Neural progenitor cell (in vitro differentiated cells): ENCODE results near the gene DOCK4. TPM values are rescaled to one million over a fixed set of nuclear protein-coding genes. Genes with fewer than 3 reads are reported as not detected.

Experiments
- DNase-seq: peaks from one replicate; pipeline ENCODE4 v3.0.0-alpha.2; 2016; ENCODE audit warnings: low spot score
- H2AFZ ChIP-seq: fragments of 200-600 bp; sonication (generic); replicated peaks from 2 replicates; pipeline ENCODE4 v1.6.1; 2016; ENCODE audit warnings: antibody characterized with exemption
- H3F3A ChIP-seq: fragments of 200-600 bp; sonication (generic); 2 replicates; pipeline ENCODE4 v1.6.1; 2016; ENCODE audit warnings: antibody characterized with exemption, low read depth
- H3K27ac ChIP-seq: fragments of 200-600 bp; sonication (generic); 2 replicates; pipeline ENCODE4 v1.5.1; 2016; ENCODE audit warnings: mild to moderate bottlenecking
- H3K27me3 ChIP-seq: fragments of 200-600 bp; sonication (generic); 2 replicates; pipeline ENCODE4 v1.6.1; 2016; ENCODE audit warnings: mild to moderate bottlenecking, moderate library complexity
- H3K36me3 ChIP-seq: fragments of 200-600 bp; sonication (generic); 2 replicates; pipeline ENCODE4 v1.5.1; 2016
- H3K4me1 ChIP-seq: fragments of 200-600 bp; sonication (generic); 2 replicates; pipeline ENCODE4 v1.6.1; 2016; ENCODE audit warnings: mixed run types
- H3K4me2 ChIP-seq: fragments of 200-600 bp; sonication (generic); 2 replicates; pipeline ENCODE4 v1.6.1; 2016
- H3K4me3 ChIP-seq: fragments of 200-600 bp; sonication (generic); 2 replicates; pipeline ENCODE4 v1.5.1; 2016
- H3K79me2 ChIP-seq: fragments of 200-600 bp; sonication (generic); 2 replicates; pipeline ENCODE4 v1.6.1; 2016; ENCODE audit warnings: low read depth
- H3K9ac ChIP-seq: fragments of 200-600 bp; sonication (generic); 2 replicates; pipeline ENCODE4 v1.6.1; 2016
- H3K9me3 ChIP-seq: fragments of 200-600 bp; sonication (generic); 2 replicates; pipeline ENCODE4 v1.5.1; 2016; ENCODE audit warnings: low read depth
- H4K20me1 ChIP-seq: fragments of 200-600 bp; sonication (generic); 2 replicates; pipeline ENCODE4 v1.6.1; 2016; ENCODE audit warnings: low read depth
- H3K27ac Mint-ChIP-seq: 3 replicates; pipeline ENCODE4 v1.8.0; 2021; ENCODE audit warnings: mixed read lengths
- H3K27me3 Mint-ChIP-seq: 2 replicates; pipeline ENCODE4 v1.8.0; 2022; ENCODE audit warnings: low read depth, mild to moderate bottlenecking, inconsistent platforms, moderate library complexity, mixed read lengths; ENCODE audit not compliant: insufficient read depth
- H3K36me3 Mint-ChIP-seq: 3 replicates; pipeline ENCODE4 v1.8.0; 2021; ENCODE audit warnings: mixed read lengths
- H3K4me1 Mint-ChIP-seq: 3 replicates; pipeline ENCODE4 v1.8.0; 2021; ENCODE audit warnings: mixed read lengths
- H3K4me3 Mint-ChIP-seq: 3 replicates; pipeline ENCODE4 v1.8.0; 2021; ENCODE audit warnings: mild to moderate bottlenecking, moderate library complexity, mixed read lengths
- H3K9me3 Mint-ChIP-seq: 3 replicates; pipeline ENCODE4 v1.8.0; 2020; ENCODE audit warnings: mixed read lengths
- EZH2 ChIP-seq: fragments of 200-600 bp; sonication (generic); IDR thresholded peaks from 2 replicates; pipeline ENCODE4 v1.6.1; 2017; ENCODE audit warnings: antibody characterized with exemption, mild to moderate bottlenecking, moderate library complexity
- EZH2phosphoT487 ChIP-seq: fragments of 200-600 bp; sonication (generic); IDR thresholded peaks from 2 replicates; pipeline ENCODE4 v1.6.1; 2017; ENCODE audit warnings: antibody characterized with exemption
- total RNA-seq: library from RNA; depleted of rRNA; stranded (reverse); fragments of >200 nt; gene quantifications from 2 replicates; pipeline ENCODE4 v1.2.3, GENCODE V29; 2015; ENCODE audit warnings: low replicate concordance
- TF ChIP-seq, protein P1 (sequence below): fragments of 200-600 bp; sonication (generic); IDR thresholded peaks from 2 replicates; pipeline ENCODE4 v1.5.1; 2017; ENCODE audit warnings: antibody characterized with exemption, mild to moderate bottlenecking

DOCK4 gene
- total RNA-seq, 1 donor from 2014 or later, result 11.4 TPM

GRCh38 chr7:112214268-112214667 is 8.1 kb upstream of the DOCK4 start:
- Histone ChIP-seq H3K4me2 (no peak overlapping the region), H3K27me3 (no peaks in the 10 kb centered on the region), H3K9me3 (no peaks in the 10 kb centered on the region), H3K4me1 (peaks cover 4% of the 10 kb centered on the region), H3K79me2 (peaks cover 87% of the 10 kb centered on the region), H3K27ac (no peak overlapping the region), H2AFZ (no peak overlapping the region), H4K20me1 (peaks cover 32% of the 10 kb centered on the region), H3K36me3 (no peaks in the 10 kb centered on the region), H3F3A (no peaks in the 10 kb centered on the region), H3K4me3 (no peak overlapping the region), H3K9ac (no peak overlapping the region)
- H3K4me3 Mint-ChIP-seq, result no peak overlapping the region
- H3K36me3 Mint-ChIP-seq, result peaks cover 3% of the 10 kb centered on the region
- H3K4me1 Mint-ChIP-seq, result no peaks in the 10 kb centered on the region
- H3K27me3 Mint-ChIP-seq, result no peaks in the 10 kb centered on the region
- H3K9me3 Mint-ChIP-seq, result no peaks in the 10 kb centered on the region
- H3K27ac Mint-ChIP-seq, result no peak overlapping the region
- TF ChIP-seq EZH2 (no peak), EZH2phosphoT487 (no peak)
- TF ChIP-seq, protein P1, sequence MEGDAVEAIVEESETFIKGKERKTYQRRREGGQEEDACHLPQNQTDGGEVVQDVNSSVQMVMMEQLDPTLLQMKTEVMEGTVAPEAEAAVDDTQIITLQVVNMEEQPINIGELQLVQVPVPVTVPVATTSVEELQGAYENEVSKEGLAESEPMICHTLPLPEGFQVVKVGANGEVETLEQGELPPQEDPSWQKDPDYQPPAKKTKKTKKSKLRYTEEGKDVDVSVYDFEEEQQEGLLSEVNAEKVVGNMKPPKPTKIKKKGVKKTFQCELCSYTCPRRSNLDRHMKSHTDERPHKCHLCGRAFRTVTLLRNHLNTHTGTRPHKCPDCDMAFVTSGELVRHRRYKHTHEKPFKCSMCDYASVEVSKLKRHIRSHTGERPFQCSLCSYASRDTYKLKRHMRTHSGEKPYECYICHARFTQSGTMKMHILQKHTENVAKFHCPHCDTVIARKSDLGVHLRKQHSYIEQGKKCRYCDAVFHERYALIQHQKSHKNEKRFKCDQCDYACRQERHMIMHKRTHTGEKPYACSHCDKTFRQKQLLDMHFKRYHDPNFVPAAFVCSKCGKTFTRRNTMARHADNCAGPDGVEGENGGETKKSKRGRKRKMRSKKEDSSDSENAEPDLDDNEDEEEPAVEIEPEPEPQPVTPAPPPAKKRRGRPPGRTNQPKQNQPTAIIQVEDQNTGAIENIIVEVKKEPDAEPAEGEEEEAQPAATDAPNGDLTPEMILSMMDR, result no peak
- no peak for DNase-seq

GRCh38 chr7:112213735-112214134 is 7.5 kb upstream of the DOCK4 start:
- no peak overlapping the region for H3K4me3 ChIP-seq
- peaks cover 32% of the 10 kb centered on the region for H4K20me1 ChIP-seq
- H3K79me2 ChIP-seq, result peaks cover 93% of the 10 kb centered on the region
- Mint-ChIP-seq H3K27me3 (no peaks in the 10 kb centered on the region), H3K9me3 (no peaks in the 10 kb centered on the region), H3K36me3 (peaks cover 3% of the 10 kb centered on the region), H3K4me3 (no peak overlapping the region), H3K27ac (no peak overlapping the region), H3K4me1 (no peaks in the 10 kb centered on the region)
- no peaks in the 10 kb centered on the region for H3K27me3 ChIP-seq
- no peaks in the 10 kb centered on the region for H3F3A ChIP-seq
- TF ChIP-seq, protein P1, result no peak
- TF ChIP-seq EZH2phosphoT487, result no peak
- no peak for TF ChIP-seq EZH2
- H3K9ac ChIP-seq, result no peak overlapping the region
- no peak overlapping the region for H3K27ac ChIP-seq
- no peak for DNase-seq
- H3K36me3 ChIP-seq, result no peaks in the 10 kb centered on the region
- no peaks in the 10 kb centered on the region for H3K9me3 ChIP-seq
- no peak overlapping the region for H2AFZ ChIP-seq
- H3K4me1 ChIP-seq, result peaks cover 4% of the 10 kb centered on the region
- H3K4me2 ChIP-seq, result no peak overlapping the region

GRCh38 chr7:112212571-112212970 is 6.4 kb upstream of the DOCK4 start:
- Histone ChIP-seq H3K27me3 (no peaks in the 10 kb centered on the region), H4K20me1 (peaks cover 32% of the 10 kb centered on the region), H3F3A (no peaks in the 10 kb centered on the region), H3K4me3 (no peak overlapping the region), H3K79me2 (peaks cover 98% of the 10 kb centered on the region), H2AFZ (no peak overlapping the region), H3K27ac (no peak overlapping the region), H3K9ac (no peak overlapping the region), H3K4me2 (no peak overlapping the region), H3K4me1 (peaks cover 4% of the 10 kb centered on the region), H3K36me3 (no peaks in the 10 kb centered on the region), H3K9me3 (no peaks in the 10 kb centered on the region)
- H3K36me3 Mint-ChIP-seq, result no peaks in the 10 kb centered on the region
- H3K27me3 Mint-ChIP-seq, result no peaks in the 10 kb centered on the region
- H3K9me3 Mint-ChIP-seq, result no peaks in the 10 kb centered on the region
- H3K4me1 Mint-ChIP-seq, result peaks cover 3% of the 10 kb centered on the region
- DNase-seq, result no peak
- TF ChIP-seq, protein P1, result no peak
- TF ChIP-seq EZH2, result no peak
- no peak for TF ChIP-seq EZH2phosphoT487
- no peak overlapping the region for H3K27ac Mint-ChIP-seq
- H3K4me3 Mint-ChIP-seq, result no peak overlapping the region
